GM21825 (cell line): ENCODE data around the gene LCLAT1.
"Not testable (repeated sequence)": the region's sequence is repeated elsewhere in the genome, so short reads cannot be mapped to it uniquely, and the experiment has no call there.

Experiments
- ATAC-seq: cut with Tn5 transposase; IDR thresholded peaks from one replicate; pipeline ENCODE4 v1.9.1; 2021; ENCODE audit warnings: mild to moderate bottlenecking, moderate library complexity; ENCODE audit not compliant: unreplicated experiment

The LCLAT1 gene

GRCh38 chr2:30484995-30485394 is 37.9 kb downstream of the LCLAT1 start:
- no peak for ATAC-seq

GRCh38 chr2:30486655-30487054 is 39.6 kb downstream of the LCLAT1 start:
- no peak for ATAC-seq

- no peak for ATAC-seq
Measured at GRCh38 chr2:30487603-30488002, 40.6 kb downstream of the LCLAT1 start.

DNA sequence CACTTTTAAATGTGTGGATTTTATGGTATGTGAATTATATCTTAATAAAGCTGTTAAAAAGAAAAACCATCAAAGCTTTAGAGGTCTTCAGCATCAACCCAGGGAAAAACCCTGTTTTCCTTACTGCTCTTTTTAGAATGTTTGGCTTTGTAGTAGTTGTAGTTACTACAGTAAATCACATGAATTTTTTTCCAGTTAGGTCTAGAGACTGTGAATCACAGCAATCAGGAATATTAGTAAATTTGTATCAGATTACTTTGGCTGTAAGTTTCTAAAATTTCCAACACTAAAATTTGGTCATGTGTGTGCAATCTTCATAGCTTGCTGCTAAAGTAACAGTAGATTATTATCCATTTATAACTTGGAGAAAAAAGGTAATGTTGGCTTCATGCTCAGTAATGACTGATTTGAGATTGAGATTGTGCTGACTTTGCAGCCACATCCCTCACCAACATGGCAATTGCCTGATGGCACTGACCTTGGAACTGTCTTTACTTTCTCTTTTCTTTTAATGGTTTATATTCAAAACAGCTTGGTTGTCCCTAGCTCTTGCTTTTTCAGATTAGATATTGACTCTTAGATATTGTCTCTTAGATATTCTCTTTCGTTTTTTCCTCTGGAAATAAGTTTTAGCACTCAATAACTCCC is 41.1 kb downstream of the LCLAT1 start:
- no peak for ATAC-seq

DNA sequence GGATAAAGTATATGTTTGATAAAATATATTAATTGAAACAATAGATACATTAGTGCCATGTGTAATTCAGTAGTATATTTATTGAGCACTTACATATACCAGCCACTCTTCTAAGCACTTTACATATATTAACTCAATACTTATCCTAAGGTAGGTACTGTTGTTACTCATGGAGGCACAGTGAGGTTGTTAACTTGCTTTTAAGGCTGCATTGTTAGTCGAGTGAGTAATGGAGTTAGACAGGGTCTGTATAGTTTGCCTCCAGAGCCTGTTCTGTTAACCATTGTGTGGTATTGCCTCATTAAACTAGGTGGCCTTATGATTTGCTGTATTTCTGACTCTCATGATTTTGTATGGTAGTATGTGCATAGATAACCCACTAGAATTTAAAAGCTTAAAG is 44.2 kb downstream of the LCLAT1 start:
- ATAC-seq: no peak

- ATAC-seq: no peak
Measured at GRCh38 chr2:30492185-30492584, 45.1 kb downstream of the LCLAT1 start.

- no peak for ATAC-seq
Measured at GRCh38 chr2:30492619-30493018, 45.6 kb downstream of the LCLAT1 start.

- ATAC-seq: no peak
Measured at GRCh38 chr2:30493440-30493839, 46.4 kb downstream of the LCLAT1 start.

GRCh38 chr2:30495896-30496295 is 48.9 kb downstream of the LCLAT1 start:
- not testable (repeated sequence) for ATAC-seq

DNA sequence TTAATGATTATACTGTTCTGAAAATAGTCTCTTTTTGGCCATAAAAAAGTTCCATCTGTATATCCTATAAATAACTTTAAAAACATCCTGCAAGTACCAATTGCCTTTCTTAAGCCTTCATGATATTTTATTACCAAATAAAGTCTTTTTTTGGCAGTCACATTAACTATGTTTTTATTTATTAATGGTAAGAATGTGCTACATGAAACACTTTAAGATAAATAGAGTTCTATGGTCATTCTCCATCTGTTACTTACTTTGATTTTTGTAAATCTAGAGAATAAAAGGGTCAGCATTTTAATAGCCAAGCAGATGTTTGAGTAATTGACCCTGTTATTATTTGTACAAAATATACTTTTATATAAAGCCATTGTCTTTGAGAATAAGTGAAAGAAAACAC is 52.6 kb downstream of the LCLAT1 start:
- ATAC-seq: no peak

GRCh38 chr2:30500699-30501098 is 53.7 kb downstream of the LCLAT1 start:
- no peak for ATAC-seq

DNA sequence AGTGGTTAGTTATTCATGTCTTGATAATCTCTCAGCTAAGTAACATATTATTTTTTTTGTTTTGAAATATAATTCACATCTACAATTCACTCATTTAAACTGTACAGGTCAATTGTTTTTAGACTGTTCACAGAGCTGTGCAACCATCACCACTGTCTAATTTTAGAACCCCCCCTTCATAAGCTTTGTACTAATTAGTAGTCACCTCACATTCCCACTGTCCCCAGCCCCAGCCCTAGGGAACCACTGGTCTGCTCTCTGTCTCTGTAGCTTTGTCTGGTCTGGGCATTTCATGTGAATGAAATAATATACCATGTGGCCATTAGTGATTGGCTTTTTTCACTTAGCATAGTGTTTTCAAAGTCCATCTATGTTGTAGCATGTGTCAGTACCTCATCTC is 55.3 kb downstream of the LCLAT1 start:
- no peak for ATAC-seq

- ATAC-seq: no peak
Measured at GRCh38 chr2:30503007-30503694, 56.1 kb downstream of the LCLAT1 start.

DNA sequence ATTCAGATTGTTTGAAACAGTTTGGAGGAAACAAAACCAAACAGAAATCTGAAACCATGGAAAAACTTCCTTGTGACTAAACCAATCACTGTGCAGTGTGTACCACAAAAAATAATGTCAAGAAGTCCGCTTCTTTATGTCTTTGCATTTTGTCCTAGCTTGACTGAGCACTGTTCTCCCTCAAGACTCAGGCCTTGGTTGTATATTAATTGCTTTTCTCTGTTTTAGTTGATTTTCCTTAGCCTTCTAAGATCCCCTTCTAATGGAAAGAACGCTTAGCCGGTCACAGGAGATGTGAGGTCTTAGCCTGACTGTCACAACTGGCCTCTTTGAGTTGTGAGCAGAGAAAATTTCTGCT is 56.6 kb downstream of the LCLAT1 start:
- no peak for ATAC-seq

GRCh38 chr2:30504731-30505130 is 57.7 kb downstream of the LCLAT1 start:
- ATAC-seq: no peak

DNA sequence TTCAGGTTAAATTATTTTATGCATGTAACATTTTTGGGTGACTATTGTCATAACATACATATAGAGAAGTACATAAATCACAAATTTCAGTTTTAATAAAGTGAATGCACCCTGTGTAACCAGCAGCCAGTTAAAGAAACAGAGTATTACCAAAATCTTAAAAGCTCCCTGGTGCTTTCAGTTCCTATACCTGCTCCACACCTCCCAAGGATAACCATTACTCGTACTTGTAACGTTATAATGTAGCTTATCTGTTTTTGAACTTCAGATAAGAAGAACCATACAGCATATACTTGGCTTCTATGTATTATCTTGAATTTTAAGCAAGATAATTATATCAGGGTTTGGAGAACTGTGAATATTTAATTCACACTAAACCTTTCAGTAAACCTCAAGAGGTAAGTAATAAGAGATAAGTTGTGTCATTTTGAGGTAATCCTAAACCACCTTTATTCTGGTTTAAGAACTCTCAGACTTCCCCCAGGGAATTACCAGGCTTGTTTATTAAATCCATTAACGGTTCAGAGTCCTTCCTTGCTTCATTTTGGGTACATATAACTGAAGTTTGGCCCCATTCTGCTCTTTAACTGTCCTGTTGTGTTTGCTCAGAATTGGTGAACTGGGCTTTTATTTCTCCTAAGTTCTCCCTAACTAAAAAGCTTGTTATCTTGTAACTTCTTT is 58.6 kb downstream of the LCLAT1 start:
- ATAC-seq: no peak

GRCh38 chr2:30507460-30507859 is 60.4 kb downstream of the LCLAT1 start:
- not testable (repeated sequence) for ATAC-seq

GRCh38 chr2:30509716-30510115 is 62.7 kb downstream of the LCLAT1 start:
- ATAC-seq: no peak

GRCh38 chr2:30510409-30510808 is 63.4 kb downstream of the LCLAT1 start:
- no peak for ATAC-seq

GRCh38 chr2:30511122-30512083 is 64.4 kb downstream of the LCLAT1 start:
- no peak for ATAC-seq

GRCh38 chr2:30512243-30512886 is 65.3 kb downstream of the LCLAT1 start:
- ATAC-seq: no peak
